ENCODE data around the gene CCDC92.

- TF ChIP-seq MAFK (IDR thresholded peaks at IDR 0.05; ENCODE audit: low read depth, low read length) (no peak), SIN3A (conservative IDR thresholded peaks at IDR 0.05 in 1 of 2, IDR thresholded peaks at IDR 0.05 in 1 of 2; ENCODE audit: low read depth in 1 of 2, low read length in 2 of 2) (no peak), YY1 (IDR thresholded peaks at IDR 0.05; ENCODE audit: low read depth, low read length) (no peak), JUND (IDR thresholded peaks at IDR 0.05; ENCODE audit: low read length) (no peak), CTCF (IDR thresholded peaks at IDR 0.05; ENCODE audit: control extremely low read depth in 1 of 3, insufficient read depth in 1 of 3, low read depth in 1 of 3, low read length in 3 of 3) (no peak), PHF8 (conservative IDR thresholded peaks at IDR 0.05; ENCODE audit: low read depth, low read length) (no peak), ATF3 (IDR thresholded peaks at IDR 0.05; ENCODE audit: insufficient read depth, low read depth, low read length) (no peak), ZNF274 (IDR thresholded peaks at IDR 0.05; ENCODE audit: borderline replicate concordance, extremely low read depth, low read length) (no peak), POLR2A (IDR thresholded peaks at IDR 0.05; ENCODE audit: control extremely low read depth in 1 of 2, low read depth in 2 of 2, low read length in 2 of 2) (no peak), EP300 (IDR thresholded peaks at IDR 0.05; ENCODE audit: borderline replicate concordance in 1 of 2, low read depth in 2 of 2, low read length in 2 of 2) (no peak), SP1 (IDR thresholded peaks at IDR 0.05; ENCODE audit: low read depth, low read length) (no peak), KDM1A (IDR thresholded peaks at IDR 0.05; ENCODE audit: borderline replicate concordance, low read length) (no peak), GABPA (IDR thresholded peaks at IDR 0.05; ENCODE audit: borderline replicate concordance, insufficient read depth, low read length) (no peak), RAD21 (IDR thresholded peaks at IDR 0.05 in 1 of 2, conservative IDR thresholded peaks at IDR 0.05 in 1 of 2; ENCODE audit: low read depth in 2 of 2, low read length in 2 of 2) (no peak)
These were observed 65.8 kb downstream of the CCDC92 start for GRCh38 chr12:123906711-123907420.
